Loucy (cell line): ENCODE results near the gene QDPR.

Source experiments
- CTCF ChIP-seq: fragments of 200-600 bp; sonication (generic); conservative IDR thresholded peaks from 2 replicates; pipeline ENCODE4 v1.5.1; 2014; ENCODE audit warnings: mild to moderate bottlenecking, antibody characterized with exemption, low read length
- EZH2phosphoT487 ChIP-seq: fragments of 200-600 bp; IDR thresholded peaks from 2 replicates; pipeline ENCODE4 v1.6.1; 2018; ENCODE audit warnings: antibody characterized with exemption, mild to moderate bottlenecking, moderate library complexity, borderline replicate concordance

- TF ChIP-seq CTCF = no peak
- no peak for TF ChIP-seq EZH2phosphoT487
These were observed 47.2 kb upstream of the QDPR start for GRCh38 chr4:17558941-17559708.
